Inflammatory macrophage treated with lipopolysaccharide for 4 hours (primary cell): ENCODE data around the gene GEMIN2.
"Not testable (repeated sequence)": the region's sequence is repeated elsewhere in the genome, so short reads cannot be mapped to it uniquely, and the experiment has no call there.

ENCODE experiments used
- DNase-seq: peaks from one replicate; pipeline ENCODE4 v3.0.0-alpha.2; 2020

GEMIN2 gene

GRCh38 chr14:39113685-39114072, 444 bp upstream of the GEMIN2 start:
- DNase-seq, result no peak

- no peak for DNase-seq
These were observed 8.4 kb downstream of the GEMIN2 start for GRCh38 chr14:39122330-39123138.

- not testable (repeated sequence) for DNase-seq
These were observed 23.7 kb downstream of the GEMIN2 start for GRCh38 chr14:39137835-39138234.

GRCh38 chr14:39138440-39138839, 24.3 kb downstream of the GEMIN2 start:
- DNase-seq, result no peak

GRCh38 chr14:39140170-39140569, 26.0 kb downstream of the GEMIN2 start:
- DNase-seq, result no peak

GRCh38 chr14:39141623-39142022, 27.5 kb downstream of the GEMIN2 start:
- not testable (repeated sequence) for DNase-seq

- peak; percentile 1 for DNase-seq
These were observed 29.1 kb downstream of the GEMIN2 start for GRCh38 chr14:39143226-39143625.

- no peak for DNase-seq
These were observed 31.3 kb downstream of the GEMIN2 start for GRCh38 chr14:39145266-39145966.

- no peak for DNase-seq
These were observed 40.6 kb downstream of the GEMIN2 start for GRCh38 chr14:39154594-39155189.

GRCh38 chr14:39157491-39157890, 43.4 kb downstream of the GEMIN2 start:
- no peak for DNase-seq

GRCh38 chr14:39158222-39158858, 44.2 kb downstream of the GEMIN2 start:
- DNase-seq, result no peak

- no peak for DNase-seq
These were observed 46.4 kb downstream of the GEMIN2 start for GRCh38 chr14:39160494-39160893.

- not testable (repeated sequence) for DNase-seq
These were observed 53.7 kb downstream of the GEMIN2 start for GRCh38 chr14:39167797-39168320.

- no peak for DNase-seq
These were observed 54.5 kb downstream of the GEMIN2 start for GRCh38 chr14:39168591-39168990.

GRCh38 chr14:39169541-39169900, 55.4 kb downstream of the GEMIN2 start:
- peak; percentile 8 for DNase-seq

- no peak for DNase-seq
These were observed 59.1 kb downstream of the GEMIN2 start for GRCh38 chr14:39173198-39173597.

- DNase-seq, result peak; percentile 99
These were observed 60.7 kb downstream of the GEMIN2 start, which contains the start of gene PNN for GRCh38 chr14:39174560-39175444. PNN (plus strand) TSS chr14:39175254; CDS start chr14:39175280, 26 bp downstream.

- peak; percentile 23 for DNase-seq
These were observed 61.5 kb downstream of the GEMIN2 start for GRCh38 chr14:39175445-39176262.

GRCh38 chr14:39176263-39177167, 62.4 kb downstream of the GEMIN2 start:
- no peak for DNase-seq

GRCh38 chr14:39177168-39177545, 63.0 kb downstream of the GEMIN2 start:
- DNase-seq, result no peak
